RCC 7860 (cell line): ENCODE data around the gene HNRNPUL1.

Experiments
- DNase-seq: peaks from one replicate; pipeline ENCODE4 v3.0.0-alpha.2; 2015; ENCODE audit warnings: low spot score
- FAIRE-seq: peaks from 2 replicates; lab custom pipeline; 2012; peaks lifted over from hg19 to GRCh38; lab: Jason Lieb, UNC

HNRNPUL1 gene

DNA sequence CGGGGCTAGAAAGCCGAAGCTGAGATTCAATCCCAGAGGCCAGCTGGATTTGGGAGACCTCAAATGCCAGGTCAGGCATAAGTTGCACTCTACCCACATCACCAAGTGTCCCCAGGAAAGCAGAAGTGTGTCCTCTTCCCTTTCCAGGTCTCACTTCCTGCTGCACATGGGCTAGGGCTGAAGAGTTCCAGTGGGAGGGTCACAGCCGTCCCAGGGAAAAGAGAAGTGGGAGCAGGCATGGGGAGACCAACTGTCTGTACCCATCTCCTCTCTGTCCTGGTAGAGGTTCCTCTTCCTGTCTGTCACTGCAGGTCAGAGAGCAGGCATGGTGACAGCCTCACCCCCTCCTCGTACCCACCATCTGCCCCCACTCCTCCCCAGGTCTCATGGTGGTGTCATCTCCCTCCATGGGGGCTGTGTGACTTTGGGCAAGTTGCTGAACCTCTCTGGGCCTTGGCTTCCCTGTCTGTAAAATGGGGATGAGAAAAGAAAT, 30.4 kb upstream of the HNRNPUL1 start:
- FAIRE-seq: no peak
- DNase-seq: no peak

DNA sequence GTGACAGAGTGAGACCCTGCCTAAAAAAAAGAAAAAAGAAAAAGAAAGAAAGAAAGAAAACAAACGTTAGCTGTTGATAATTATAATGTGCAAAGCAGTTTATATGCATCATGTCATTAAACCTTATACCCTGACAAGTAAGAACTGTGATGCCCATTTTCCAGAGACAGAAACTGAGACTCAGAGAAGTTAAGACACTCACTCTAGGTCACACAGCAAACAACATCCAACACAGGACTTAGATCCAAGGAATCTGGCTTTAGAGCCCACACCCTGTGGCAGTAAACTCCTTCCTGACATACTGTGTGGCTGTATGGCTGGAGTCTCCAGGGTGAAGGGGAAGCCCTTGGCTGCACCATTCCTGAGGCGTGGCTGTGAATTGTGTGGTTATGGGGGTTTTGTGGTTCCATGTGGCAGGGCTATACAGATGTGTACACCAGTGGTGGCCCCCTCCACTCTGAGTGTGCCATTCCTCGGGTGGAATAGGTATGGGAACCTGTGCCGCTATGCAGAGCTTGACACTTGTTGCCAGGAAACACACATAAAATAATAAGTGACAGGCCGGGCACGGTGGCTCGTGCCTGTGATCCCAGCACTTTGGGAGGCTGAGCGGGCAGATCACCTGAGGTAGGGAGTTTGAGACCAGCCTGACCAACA, 29.5 kb upstream of the HNRNPUL1 start:
- FAIRE-seq (no peak), DNase-seq (no peak)

DNA sequence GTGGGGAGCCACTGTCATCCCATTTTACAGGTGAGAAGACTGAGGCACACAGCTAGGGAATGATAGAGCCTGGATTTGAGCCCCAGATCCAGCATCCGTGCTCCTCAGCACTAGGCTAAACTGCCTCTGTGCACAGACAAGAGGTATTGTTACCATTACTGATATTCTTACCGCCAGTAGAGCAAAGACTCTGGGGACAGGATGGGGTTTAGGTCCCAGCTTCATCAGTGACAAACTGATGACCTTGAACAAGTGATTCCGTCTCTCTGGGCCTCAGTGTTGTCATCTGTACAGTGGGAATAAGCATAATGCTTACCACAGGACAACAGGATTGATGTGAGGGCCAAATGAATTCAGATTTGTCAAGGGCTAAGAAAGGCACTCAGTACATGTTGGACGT, 28.7 kb upstream of the HNRNPUL1 start:
- no peak for FAIRE-seq
- DNase-seq: no peak

DNA sequence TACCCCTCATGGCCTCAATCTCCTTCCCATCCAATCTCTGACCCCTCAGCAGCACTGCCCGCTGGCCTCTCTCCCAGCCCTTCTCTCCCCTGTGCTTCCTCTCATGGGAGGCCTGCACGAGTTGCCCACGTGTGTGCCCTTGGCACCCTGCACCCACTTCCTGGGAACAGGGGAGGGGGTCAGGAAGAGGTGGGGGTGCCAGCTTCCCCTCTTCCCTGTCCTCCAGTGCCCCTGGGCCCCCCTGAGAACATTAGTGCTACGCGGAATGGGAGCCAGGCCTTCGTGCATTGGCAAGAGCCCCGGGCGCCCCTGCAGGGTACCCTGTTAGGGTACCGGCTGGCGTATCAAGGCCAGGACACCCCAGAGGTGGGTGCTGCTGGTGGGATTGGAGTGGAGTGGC, 25.9 kb upstream of the HNRNPUL1 start:
- FAIRE-seq: no peak

DNA sequence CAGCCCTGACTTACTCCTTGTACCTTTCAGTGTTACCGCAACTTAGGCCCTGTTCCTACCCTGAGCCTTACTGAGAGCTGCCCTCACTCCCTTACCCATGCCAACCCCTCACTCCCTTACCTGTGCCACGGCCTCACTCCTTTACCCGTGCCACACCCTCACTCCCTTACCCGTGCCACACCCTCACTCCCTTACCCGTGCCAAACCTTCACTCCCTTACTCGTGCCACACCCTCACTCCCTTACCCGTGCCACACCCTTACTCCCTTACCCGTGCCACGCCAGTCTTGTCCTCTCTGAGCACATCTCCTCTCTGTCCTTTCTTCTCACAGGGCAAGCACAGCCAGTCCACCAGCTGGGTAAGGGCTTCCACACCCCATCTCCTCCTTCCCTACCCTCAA, 24.8 kb upstream of the HNRNPUL1 start:
- no peak for FAIRE-seq
- DNase-seq: no peak

More for the DNA sequence above, 25.9 kb upstream of the HNRNPUL1 start:
- no peak for DNase-seq

DNA sequence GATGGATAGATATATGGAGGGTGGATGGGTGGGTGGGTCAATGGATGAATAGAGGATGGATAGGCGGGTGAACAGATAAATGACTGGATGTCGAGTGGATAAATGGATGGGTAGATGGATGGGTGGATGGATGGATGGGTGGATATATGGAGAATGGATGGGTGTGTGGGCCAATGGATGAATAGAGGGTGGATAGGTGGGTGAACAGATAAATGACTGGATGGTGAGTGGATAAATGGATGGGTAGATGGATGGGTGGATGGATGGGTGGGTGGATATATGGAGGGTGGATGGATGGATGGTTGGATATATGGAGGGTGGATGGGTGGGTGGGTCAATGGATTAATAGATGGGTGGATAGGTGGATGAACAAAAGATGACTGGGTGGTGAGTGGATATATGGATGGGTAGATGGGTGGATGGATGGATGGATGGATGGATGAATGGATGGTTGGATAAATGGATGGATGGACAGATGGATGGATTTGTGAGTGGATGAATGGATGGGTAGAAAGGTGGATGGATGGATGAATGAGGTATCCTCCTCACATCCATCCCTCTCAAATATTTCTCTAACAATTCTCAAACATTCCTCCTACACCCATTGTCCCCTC, 24.1 kb upstream of the HNRNPUL1 start:
- DNase-seq (no peak), FAIRE-seq (no peak)

DNA sequence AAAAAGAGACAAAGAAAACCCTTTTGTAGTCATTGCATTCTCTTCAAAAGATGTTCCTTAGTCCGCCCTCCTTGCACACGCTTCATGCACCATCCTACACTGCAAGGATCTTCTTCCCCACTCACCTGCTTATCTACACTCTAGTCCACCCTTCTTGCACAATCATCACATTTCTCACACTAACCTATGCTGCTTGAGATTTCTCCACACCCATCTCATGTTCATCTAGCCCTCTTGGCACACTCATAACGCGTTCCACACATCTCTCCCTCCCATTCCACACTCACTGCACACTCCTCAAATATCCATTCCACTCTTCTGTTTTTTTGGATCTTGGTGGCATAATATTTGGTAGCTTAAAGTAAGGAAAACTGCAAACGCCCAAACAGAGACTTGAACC, 22.3 kb upstream of the HNRNPUL1 start:
- no peak for DNase-seq
- no peak for FAIRE-seq

- DNase-seq (no peak), FAIRE-seq (no peak)
These were observed 20.1 kb upstream of the HNRNPUL1 start for GRCh38 chr19:41244117-41244516.

- no peak for FAIRE-seq
- no peak for DNase-seq
These were observed 18.3 kb upstream of the HNRNPUL1 start for GRCh38 chr19:41245843-41246242.

DNA sequence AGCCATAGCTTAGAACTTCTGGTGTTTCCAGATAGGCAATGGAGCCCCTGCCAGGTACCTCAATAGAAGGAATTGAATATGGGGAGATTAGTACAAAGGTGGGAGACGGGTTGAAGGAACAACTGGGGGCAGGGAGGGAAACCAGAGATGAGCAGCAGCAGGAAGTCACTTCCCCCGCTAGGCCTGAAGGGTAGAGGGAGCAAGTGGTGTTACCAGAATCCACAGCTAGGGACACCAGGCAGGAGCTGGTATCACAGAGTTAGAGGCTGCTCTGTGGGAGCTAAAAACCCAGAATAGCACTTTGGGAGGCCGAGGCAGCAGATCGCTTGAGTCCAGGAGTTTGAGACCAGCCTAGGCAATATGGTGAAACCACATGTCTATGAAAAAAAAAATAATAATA, 15.3 kb upstream of the HNRNPUL1 start:
- DNase-seq: no peak
- no peak for FAIRE-seq

DNA sequence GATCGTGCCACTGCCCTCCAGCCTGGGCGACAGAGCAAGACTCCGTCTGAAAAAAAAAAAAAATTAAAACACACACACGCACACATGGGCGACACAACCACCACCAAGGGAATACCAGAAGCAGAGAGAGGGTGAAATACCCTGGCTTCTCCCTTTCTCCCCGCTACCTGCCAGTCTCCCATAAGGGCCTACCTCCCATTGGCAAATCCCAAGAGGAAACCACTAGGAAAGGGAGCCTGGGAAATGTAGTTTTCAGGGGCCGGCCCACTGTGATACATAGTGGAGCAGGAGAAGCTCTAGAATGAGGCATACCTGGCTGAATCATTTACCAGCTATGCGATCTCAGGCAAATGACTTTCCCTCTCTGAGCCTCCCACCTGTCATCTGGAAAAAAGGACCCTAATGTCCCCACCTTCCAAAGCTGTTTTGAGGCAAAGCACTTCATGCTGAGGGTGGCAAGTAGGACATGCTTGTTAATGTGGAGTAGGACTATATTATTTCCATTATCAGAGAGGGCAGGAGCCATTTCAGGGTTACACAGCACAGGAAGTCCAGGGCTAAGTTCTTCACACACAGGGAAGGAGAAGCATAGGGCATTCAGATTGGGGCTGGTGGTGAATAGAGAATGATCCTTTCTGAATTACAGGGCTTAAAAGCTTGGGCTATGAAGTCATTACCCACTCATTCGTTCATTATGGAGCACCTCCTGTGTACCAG, 14.3 kb upstream of the HNRNPUL1 start:
- DNase-seq: no peak
- no peak for FAIRE-seq

- no peak for FAIRE-seq
- DNase-seq: no peak
These were observed 10.5 kb upstream of the HNRNPUL1 start for GRCh38 chr19:41253660-41254059.

- DNase-seq (no peak), FAIRE-seq (no peak)
These were observed 9.0 kb upstream of the HNRNPUL1 start for GRCh38 chr19:41255171-41255570.

GRCh38 chr19:41261474-41262190, 2.5 kb upstream of the HNRNPUL1 start:
- no peak for FAIRE-seq
- DNase-seq: no peak

- peak; percentile 32 for DNase-seq
- FAIRE-seq: no peak
These were observed 926 bp upstream of the HNRNPUL1 start for GRCh38 chr19:41263042-41263849.

GRCh38 chr19:41264581-41265394, 616 bp downstream of the HNRNPUL1 start:
- DNase-seq (no peak), FAIRE-seq (no peak)

DNA sequence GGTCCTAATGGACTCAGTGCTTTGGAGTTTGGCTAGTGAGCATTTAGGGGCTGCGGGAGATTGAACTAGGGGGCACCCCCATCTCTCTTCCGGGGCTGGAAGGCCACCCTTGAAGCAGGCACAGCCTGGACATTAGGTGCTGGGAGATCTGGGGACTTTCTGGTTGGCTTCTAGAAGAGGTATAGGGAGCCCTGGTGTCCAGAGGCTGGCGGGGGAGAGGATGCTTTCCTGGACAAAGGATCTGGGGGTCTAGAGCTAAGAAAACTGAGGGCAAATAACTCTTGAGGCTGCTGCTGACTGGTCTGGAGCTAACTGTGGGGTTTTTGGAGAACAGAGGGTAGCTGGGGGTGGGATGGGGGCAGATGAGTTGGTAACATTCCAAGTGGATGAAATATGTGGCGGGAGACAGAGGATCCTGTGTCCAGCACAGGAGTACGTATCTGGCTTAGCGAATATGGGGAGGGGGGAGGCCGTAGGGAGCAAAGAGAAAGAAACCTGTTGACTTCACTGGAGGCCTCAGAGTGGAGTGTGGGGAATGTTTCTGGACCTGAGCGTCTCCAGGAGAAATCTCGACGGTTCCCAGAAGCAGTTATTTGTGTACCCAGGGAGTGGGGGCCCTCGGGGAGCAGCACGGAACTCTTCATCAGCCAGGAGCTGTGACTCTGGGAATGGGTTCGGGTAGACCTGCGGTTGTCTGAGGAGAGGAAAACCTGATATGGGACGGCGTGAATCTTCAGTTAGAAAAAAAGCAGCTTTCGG, 1.4 kb downstream of the HNRNPUL1 start:
- FAIRE-seq (no peak), DNase-seq (no peak)

GRCh38 chr19:41269055-41269454, 4.9 kb downstream of the HNRNPUL1 start:
- FAIRE-seq (no peak), DNase-seq (no peak)

DNA sequence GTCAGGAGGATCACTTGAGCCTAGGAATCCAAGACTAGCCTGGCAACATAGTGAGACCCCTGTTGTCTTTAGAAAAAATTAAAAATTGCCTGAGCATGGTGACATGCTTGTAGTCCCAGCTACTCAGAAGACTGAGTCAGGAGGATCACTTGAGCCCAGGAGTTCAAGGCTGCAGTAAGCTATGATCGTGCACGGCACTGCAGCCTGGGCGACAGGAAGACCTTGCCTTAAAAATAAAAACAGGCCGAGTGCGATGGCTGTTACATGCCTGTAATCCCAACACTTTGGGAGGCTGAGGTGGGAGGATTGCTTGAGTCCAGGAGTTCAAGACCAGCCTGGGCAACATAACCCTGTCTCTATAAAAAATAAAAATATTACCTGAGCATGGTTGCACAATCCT, 5.4 kb downstream of the HNRNPUL1 start:
- FAIRE-seq: no peak
- DNase-seq: no peak
